ENCODE measurements around the gene AKT3.
A peak's percentile ranks its signal among the peaks of the same experiment; 100 is the strongest.

The AKT3 gene

GRCh38 chr1:243438815-243439214, 411.2 kb downstream of the AKT3 start:
- DNase-seq (ENCODE audit: low read depth), result peak; percentile 5
- no peak overlapping the region for H3K4me3 ChIP-seq (replicated peaks; ENCODE audit: low read depth, low read length)
- TF ChIP-seq CTCF (IDR thresholded peaks at IDR 0.05; ENCODE audit: low read length, missing control alignments), result no peak
